ENCODE data around the gene CHD2.

DNA sequence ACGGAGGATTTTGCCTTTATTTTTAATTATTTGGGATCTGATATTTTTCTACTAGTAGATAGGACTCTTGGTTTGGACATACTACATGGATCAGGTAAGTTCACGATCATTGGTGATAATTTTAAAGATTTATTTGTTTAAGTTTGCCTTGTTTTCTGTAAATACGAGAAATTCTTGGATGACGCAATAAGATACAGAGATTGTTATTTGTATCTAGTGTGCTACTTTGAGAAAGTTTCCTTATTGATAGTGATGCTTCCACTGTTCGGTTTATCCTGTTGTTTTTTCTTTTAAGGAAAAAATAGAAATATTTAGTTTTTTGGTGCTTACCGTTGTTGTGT, 577 bp downstream of the CHD2 start:
- no peak for TF ChIP-seq FOS (IDR thresholded peaks at IDR 0.05; ENCODE audit: borderline replicate concordance, insufficient read depth, low read length)
- no peak for TF ChIP-seq POLR2A (IDR thresholded peaks at IDR 0.05; ENCODE audit: low read depth, low read length)
